Measurements from ENCODE around the gene LYSMD1.
"Not testable (repeated sequence)": the region's sequence is repeated elsewhere in the genome, so short reads cannot be mapped to it uniquely, and the experiment has no call there.

Gene LYSMD1

DNA sequence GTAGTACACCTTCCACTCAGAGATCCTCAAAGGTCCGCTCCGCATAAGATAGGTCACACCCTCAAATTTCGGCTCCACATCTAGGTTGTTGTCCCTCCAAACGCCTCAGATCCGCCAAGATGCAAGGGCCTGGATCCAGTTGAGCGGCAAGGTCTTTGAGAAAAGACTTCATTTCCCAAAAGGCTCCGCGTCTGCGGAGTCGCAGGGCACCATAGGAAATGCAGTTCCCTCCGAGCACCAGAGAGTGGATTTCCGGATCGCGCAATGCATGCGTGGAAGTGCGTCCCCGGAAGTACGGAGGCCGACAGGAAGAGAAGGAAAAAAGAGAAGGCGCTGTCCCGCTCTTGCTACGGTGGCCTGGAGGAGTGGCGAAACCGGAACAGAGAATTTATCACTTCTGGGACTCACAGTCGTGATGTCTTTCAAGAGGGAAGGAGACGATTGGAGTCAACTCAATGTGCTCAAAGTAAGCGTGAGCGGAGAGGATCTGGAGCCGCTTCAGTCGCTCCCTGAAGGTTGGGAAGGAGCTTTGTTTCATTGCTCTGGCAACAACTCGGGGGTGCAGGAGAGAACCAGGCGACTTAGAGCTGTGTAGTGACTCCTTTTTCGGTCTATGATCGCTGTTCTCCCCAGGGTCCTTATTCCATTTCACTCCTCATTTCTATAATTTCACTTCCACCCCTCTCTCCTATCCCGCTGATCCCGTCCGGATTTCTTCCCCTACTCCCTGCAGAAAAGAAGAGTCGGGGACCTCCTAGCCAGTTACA lies at the start of gene LYSMD1, which contains the start of gene SCNM1:
LYSMD1 (minus strand) TSS at position 165 of the 767 bp plus-strand sequence. CDS start 644 bp downstream, outside the sequence.
SCNM1 (plus strand) TSS at position 407 of the 767 bp plus-strand sequence; CDS start at position 416, 9 bp downstream.
- peak; percentile 99 for DNase-seq (ENCODE audit: low read depth)

- no peak for DNase-seq (ENCODE audit: low read depth)
Observed at GRCh38 chr1:151213560-151213959, 47.9 kb upstream of the LYSMD1 start.

DNA sequence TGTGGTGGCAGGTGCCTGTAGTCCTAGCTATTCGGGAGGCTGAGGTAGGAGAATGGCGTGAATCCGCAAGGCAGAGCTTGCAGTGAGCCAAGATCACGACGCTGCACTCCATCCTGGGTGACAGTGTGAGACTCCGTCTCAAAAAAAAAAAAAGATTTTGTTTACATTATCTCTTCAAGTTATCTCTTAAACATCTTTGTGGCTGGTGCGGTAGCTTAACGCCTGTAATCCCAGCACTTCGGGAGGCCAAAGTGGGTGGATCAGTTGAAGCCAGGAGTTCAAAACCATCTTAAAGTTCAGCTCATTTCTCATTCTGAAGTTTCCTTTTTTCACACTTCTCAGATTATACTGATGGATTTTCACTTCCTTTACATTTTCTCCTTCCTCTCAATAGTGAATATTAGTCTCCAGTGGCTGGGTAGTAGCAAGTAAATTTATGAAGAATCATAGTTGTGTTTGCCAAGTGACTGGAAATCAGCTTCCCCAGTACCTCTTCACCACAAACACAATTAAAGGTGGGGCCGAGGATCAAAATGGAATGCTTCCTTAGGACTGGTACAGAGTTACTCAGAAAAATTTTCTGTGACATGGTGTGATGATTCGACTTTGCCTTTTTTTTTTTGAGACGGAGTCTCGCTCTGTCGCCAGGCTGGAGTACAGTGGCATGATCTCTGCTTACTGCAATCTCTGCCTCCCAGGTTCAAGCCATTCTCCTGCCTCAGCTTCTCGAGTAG lies 46.4 kb upstream of the LYSMD1 start:
- no peak for DNase-seq (ENCODE audit: low read depth)

DNA sequence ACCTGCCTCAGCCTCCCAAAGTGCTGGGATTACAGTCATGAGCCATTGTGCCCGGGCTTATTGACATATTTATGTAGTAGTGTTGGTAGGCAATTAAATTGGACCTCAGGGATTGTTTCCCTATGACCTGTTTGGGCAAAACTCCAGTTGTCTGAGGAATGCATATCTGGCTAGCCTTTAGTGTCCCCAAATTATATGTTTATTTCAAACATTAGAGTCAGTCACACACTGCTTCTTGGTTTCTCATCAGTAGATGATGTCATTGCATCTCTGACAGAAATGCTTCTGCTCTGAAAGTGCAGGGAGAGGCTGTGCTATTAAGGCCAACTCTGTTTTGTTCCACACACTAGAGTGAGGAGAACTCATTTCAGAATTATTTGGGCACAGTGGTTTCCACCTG lies 45.1 kb upstream of the LYSMD1 start:
- peak; percentile 9 for DNase-seq (ENCODE audit: low read depth)

GRCh38 chr1:151205381-151205965 lies 39.8 kb upstream of the LYSMD1 start:
- not testable (repeated sequence) for DNase-seq (ENCODE audit: low read depth)

DNA sequence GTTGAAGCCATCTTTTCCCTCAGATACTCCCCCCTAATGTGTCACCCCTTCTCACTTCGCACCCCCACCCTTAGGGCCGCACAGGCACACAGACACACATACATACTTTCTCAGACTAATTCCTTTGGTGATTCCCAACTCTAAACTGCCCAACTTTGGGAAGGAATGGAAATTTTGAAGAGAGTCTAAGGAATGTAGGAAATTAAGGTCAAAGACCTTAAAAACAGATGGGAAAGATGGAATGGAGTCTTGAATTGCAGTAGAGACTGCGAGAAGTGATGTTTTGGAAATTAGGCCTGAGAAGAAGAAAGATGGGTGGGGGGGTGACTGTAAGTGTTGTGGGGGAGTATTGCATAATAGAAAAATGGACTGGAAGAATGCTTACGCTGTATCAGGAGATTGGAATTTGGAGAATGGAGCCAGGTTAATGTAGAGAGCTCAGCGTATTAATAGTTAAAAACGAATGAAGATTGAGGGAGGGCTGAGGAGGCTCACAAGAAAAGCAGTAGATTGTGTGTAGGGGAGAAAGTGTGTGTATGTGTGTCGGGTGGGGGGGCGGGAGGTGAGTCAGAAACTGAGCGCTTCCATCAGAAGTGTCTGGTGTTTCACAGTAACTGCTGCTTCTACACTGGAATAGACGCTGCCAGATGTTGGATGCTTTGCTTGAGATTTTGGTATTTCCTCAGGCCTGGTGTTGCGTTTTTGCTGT lies 34.3 kb upstream of the LYSMD1 start:
- DNase-seq (ENCODE audit: low read depth): peak; percentile 68

- DNase-seq (ENCODE audit: low read depth): peak; percentile 98
Observed at GRCh38 chr1:151198254-151199127, 32.8 kb upstream of the LYSMD1 start, which contains the start of gene PIP5K1A. Gene PIP5K1A (plus strand): TSS chr1:151198552. CDS start chr1:151198997, 445 bp downstream.

DNA sequence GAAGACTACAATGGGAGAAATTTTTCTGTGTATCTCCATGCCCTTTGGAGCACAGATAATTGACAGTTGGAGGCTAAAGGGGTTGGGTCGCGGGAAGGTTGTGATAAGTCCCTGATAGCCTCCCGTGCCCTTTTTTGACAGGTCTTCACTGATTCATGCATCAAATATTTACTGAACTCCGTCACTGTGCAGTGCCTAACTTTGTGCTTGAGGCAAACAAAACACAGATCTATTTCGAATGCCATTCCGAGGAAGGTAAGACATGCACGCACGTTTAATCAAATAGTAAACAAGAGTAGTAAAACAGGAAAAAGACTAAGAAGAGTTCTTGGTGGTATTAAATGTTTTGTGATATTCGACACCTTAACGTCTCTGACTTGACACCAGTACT lies 32.2 kb upstream of the LYSMD1 start:
- DNase-seq (ENCODE audit: low read depth): no peak

DNA sequence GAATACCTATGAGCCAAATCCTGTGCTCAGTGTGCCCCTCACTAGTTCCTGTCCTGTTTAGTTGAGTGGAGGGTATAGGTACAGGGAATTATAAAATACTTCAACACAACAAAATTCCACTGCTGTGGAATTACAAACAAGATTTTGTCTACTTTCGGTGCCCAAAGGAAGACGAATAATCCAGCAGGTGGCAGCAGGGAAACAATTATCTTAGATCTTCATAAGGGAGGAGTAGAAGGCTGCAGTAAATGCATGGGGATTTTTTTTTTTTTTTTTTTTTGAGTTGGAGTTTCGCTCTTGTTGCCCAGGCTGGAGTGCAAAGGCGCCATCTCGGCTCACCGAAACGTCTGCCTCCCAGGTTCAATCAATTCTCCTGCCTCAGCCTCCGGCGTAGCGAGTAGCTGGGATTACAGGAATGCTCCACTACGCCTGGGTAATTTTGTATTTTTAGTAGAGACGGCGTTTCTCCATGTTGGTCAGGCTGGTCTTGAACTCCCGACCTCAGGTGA lies 30.6 kb upstream of the LYSMD1 start:
- peak; percentile 83 for DNase-seq (ENCODE audit: low read depth)

- DNase-seq (ENCODE audit: low read depth): peak; percentile 51
Observed at GRCh38 chr1:151194894-151195594, 29.3 kb upstream of the LYSMD1 start.

- DNase-seq (ENCODE audit: low read depth): no peak
Observed at GRCh38 chr1:151193856-151194255, 28.2 kb upstream of the LYSMD1 start.

GRCh38 chr1:151193304-151193703 lies 27.6 kb upstream of the LYSMD1 start:
- no peak for DNase-seq (ENCODE audit: low read depth)

DNA sequence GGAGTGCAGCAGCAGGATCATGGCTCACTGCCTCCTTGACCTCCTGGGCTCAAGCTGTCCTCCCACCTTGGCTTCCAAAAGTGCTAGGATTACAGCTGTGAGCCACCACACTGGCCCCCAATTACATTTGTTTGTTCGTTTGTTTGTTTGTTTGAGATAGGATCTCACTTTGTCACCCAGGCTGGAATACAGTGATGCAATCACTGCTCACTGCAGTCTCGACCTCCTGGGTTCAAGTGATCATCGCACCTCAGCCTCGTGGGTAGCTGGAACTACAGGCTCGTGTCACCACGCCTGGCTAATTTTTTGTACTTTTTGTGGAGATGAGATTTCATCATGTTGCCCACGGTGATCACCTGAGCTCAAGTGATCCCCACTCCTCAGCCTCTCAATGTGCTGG lies 26.3 kb upstream of the LYSMD1 start:
- no peak for DNase-seq (ENCODE audit: low read depth)

GRCh38 chr1:151189637-151190445 lies 24.1 kb upstream of the LYSMD1 start, which contains the start of gene VPS72:
Gene VPS72 (minus strand): TSS chr1:151190197. CDS start chr1:151190121, 76 bp downstream.
- peak; percentile 86 for DNase-seq (ENCODE audit: low read depth)

DNA sequence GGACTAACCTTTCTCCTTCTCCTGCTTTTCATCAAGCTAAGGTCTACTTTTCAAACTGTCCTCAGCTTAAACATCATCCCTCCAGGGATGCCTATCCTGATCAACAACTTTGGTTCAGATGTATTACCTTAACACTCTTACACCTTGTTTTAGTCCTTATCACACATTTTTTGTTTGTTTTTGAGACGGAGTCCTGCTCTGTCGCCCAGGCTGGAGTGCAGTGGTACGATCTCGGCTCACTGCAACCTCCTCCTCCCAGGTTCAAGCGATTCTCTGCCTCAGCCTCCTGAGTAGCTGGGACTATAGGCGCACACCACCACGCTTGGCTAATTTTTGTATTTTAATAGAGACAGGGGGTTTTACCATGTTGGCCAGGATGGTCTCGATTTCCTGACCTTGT lies 23.0 kb upstream of the LYSMD1 start:
- not testable (repeated sequence) for DNase-seq (ENCODE audit: low read depth)

DNA sequence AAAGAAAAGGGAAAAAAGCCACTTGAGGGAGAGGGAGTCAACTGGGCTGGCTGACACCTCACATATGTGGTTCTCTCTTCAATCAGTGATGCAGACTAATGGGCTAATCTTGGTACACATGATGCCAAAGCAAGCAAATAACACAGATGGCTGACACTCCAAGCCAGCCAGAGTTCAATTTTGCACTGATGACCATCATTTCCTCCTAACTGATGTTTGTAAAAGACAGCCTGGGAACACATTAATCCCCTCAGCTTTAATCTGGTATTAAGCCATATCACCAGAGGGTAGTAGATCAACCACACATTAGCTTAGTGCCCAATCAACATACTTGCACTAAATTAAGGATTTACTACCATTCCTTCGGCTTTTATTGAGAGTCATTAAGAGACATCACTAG lies 21.5 kb upstream of the LYSMD1 start:
- no peak for DNase-seq (ENCODE audit: low read depth)

- DNase-seq (ENCODE audit: low read depth): no peak
Observed at GRCh38 chr1:151184211-151184610, 18.5 kb upstream of the LYSMD1 start.

- DNase-seq (ENCODE audit: low read depth): no peak
Observed at GRCh38 chr1:151176514-151177045, 10.9 kb upstream of the LYSMD1 start.

GRCh38 chr1:151175863-151176262 lies 10.2 kb upstream of the LYSMD1 start, which contains the start of gene TMOD4:
Gene TMOD4 (minus strand): TSS chr1:151175981. CDS start chr1:151174875, 1,106 bp downstream.
- DNase-seq (ENCODE audit: low read depth): no peak
